ENCODE measurements around the gene PDP2. TPM values are rescaled to one million over a fixed set of nuclear protein-coding genes. Genes with fewer than 3 reads are reported as not detected.

The PDP2 gene
- total and polyA plus RNA-seq, 9 of the 15 experiments (the other 6 are each of a cell fraction or from before 2014, with no cell fraction given): 2.5 to 24.3 (median 7.2) TPM

GRCh38 chr16:66900721-66901441 is 20.6 kb downstream of the PDP2 start:
- peak overlapping the region; percentile 77 for H3K4me2 ChIP-seq (ENCODE audit: insufficient read depth, low read length)
- POLR2A ChIA-PET: interaction anchor here (0.5 to 1.8 kb wide), 10 partner anchors 10 to 128 kb away, joined by 3 to 6 read pairs (median 3); partner anchors contain the start of gene CDH16
- H3K4me1 ChIP-seq (replicated peaks in 1 of 2; ENCODE audit: control insufficient read depth in 2 of 2, insufficient read depth in 2 of 2, low read length in 2 of 2): peaks cover 39 to 63% of the 10 kb centered on the region in 2 experiments
- TF ChIP-seq ZNF518B (CRISPR knock-in tag; IDR thresholded peaks at IDR 0.05): no peak
- TF ChIP-seq CHCHD3 (CRISPR knock-in tag; IDR thresholded peaks at IDR 0.05): no peak
- no peak for TF ChIP-seq CBX3 (IDR thresholded peaks at IDR 0.05; ENCODE audit: borderline replicate concordance in 1 of 2, low read length in 2 of 2)
- TF ChIP-seq POLR3G (IDR thresholded peaks at IDR 0.05; ENCODE audit: extremely low read depth, insufficient read length, insufficient replicate concordance): no peak
- no peak for TF ChIP-seq ESRRB (CRISPR knock-in tag; IDR thresholded peaks at IDR 0.05; ENCODE audit: borderline replicate concordance)
- no peak; the same call in 1 of the 2 replicates for TF ChIP-seq ZNF584 (CRISPR knock-in tag; IDR thresholded peaks at IDR 0.05; ENCODE audit: low read depth)
- TF ChIP-seq HMG20B (CRISPR knock-in tag; IDR thresholded peaks at IDR 0.05): no peak
- no peak for TF ChIP-seq DEAF1 (CRISPR knock-in tag; IDR thresholded peaks at IDR 0.05)
- TF ChIP-seq HDGF (IDR thresholded peaks at IDR 0.05): peak; percentile 64; the same call in 1 of the 2 replicates
- peak; percentile 46 for TF ChIP-seq CBFA2T3 (IDR thresholded peaks at IDR 0.05)
- no peak for TF ChIP-seq RB1 (IDR thresholded peaks at IDR 0.05; ENCODE audit: low read depth)
- no peak for TF ChIP-seq TEAD4 (IDR thresholded peaks at IDR 0.05; ENCODE audit: low read length)
- no peak for TF ChIP-seq TEAD4 (CRISPR knock-in tag; IDR thresholded peaks at IDR 0.05; ENCODE audit: borderline replicate concordance)

More at GRCh38 chr16:66900721-66901441, 20.6 kb downstream of the PDP2 start:
- no peaks in the 10 kb centered on the region for H3K9me1 ChIP-seq (ENCODE audit: control insufficient read depth, insufficient read depth, low read length)
- H3K79me2 ChIP-seq (ENCODE audit: control insufficient read depth, insufficient read depth, low read length): no peaks in the 10 kb centered on the region
- no peaks in the 10 kb centered on the region for H3K36me3 ChIP-seq (ENCODE audit: control insufficient read depth, insufficient read depth, low read length)
- CTCF ChIA-PET (ENCODE audit: low intra/inter-chr PET ratio): no interaction called here
- H3K9ac ChIP-seq (ENCODE audit: insufficient read depth in 1 of 2, low read depth in 2 of 2, low read length in 2 of 2): peak overlapping the region; percentile 89 to 95
- H2AFZ ChIP-seq (ENCODE audit: low read depth, low read length): peak overlapping the region; percentile 78
- no peaks in the 10 kb centered on the region for H4K20me1 ChIP-seq (replicated peaks; ENCODE audit: control insufficient read depth, insufficient read depth, low read length)
- ATAC-seq (peak; percentile 21), FAIRE-seq (no peak), DNase-seq (ENCODE audit: extremely low read depth in 1 of 4, low spot score in 3 of 4) (peak; percentile 60 to 93 (median 77))
- in situ Hi-C loops (cut with MboI): no loop called here
- intact Hi-C loops (cut with micrococcal nuclease): no loop called here
- no peaks in the 10 kb centered on the region for H3K9me3 ChIP-seq (replicated peaks; ENCODE audit: control insufficient read depth, insufficient read depth, low read depth, low read length)
- BruUV-seq (replicated peaks): no TSS peak
- H3K27ac ChIP-seq (ENCODE audit: extremely low read depth, low read depth, low read length): peak overlapping the region; percentile 87
- 20% methylated on average over 4 of the region's 7 CpGs for WGBS (ENCODE audit: insufficient coverage, low coverage, missing lambda C conversion rate)
- peak overlapping the region; percentile 30; the same call in 1 of the 2 replicates for H3K4me3 ChIP-seq
- no peaks in the 10 kb centered on the region for H3K27me3 ChIP-seq (ENCODE audit: control insufficient read depth in 2 of 2, insufficient read depth in 2 of 2, low read length in 2 of 2)

All from K562 (cell line).